SK-N-SH (cell line): ENCODE results near the gene HMOX2.

Experiments used
- FOXM1 ChIP-seq: IDR thresholded peaks from 2 replicates; pipeline ENCODE4 v1.4.0; 2012; ENCODE audit warnings: low read depth, mild to moderate bottlenecking
- JUND ChIP-seq: IDR thresholded peaks from 2 replicates; pipeline ENCODE4 v1.4.0; 2012
- RXRA ChIP-seq: IDR thresholded peaks from 2 replicates; pipeline ENCODE4 v1.4.0; 2012; ENCODE audit warnings: low read depth, mild to moderate bottlenecking, borderline replicate concordance
- SIN3A ChIP-seq: IDR thresholded peaks from 2 replicates; pipeline ENCODE4 v1.6.1; 2012; ENCODE audit warnings: low read depth, mild to moderate bottlenecking, low read length, moderate library complexity, borderline replicate concordance
- USF2 ChIP-seq: fragments of 150-350 bp; IDR thresholded peaks from 2 replicates; pipeline ENCODE4 v1.6.1; 2017; ENCODE audit warnings: antibody characterized with exemption, low read length, low read depth, borderline replicate concordance

GRCh38 chr16:4548124-4548523, 71.9 kb downstream of the HMOX2 start:
- TF ChIP-seq FOXM1 (no peak), USF2 (no peak), JUND (no peak), RXRA (no peak), SIN3A (no peak)
